GM18868 (cell line): ENCODE data around the gene SLC22A6.

Source experiments
- ATAC-seq: cut with Tn5 transposase; IDR thresholded peaks from one replicate; pipeline ENCODE4 v1.9.1; 2021; ENCODE audit warnings: mild to moderate bottlenecking, moderate library complexity; ENCODE audit not compliant: unreplicated experiment

SLC22A6 gene

DNA sequence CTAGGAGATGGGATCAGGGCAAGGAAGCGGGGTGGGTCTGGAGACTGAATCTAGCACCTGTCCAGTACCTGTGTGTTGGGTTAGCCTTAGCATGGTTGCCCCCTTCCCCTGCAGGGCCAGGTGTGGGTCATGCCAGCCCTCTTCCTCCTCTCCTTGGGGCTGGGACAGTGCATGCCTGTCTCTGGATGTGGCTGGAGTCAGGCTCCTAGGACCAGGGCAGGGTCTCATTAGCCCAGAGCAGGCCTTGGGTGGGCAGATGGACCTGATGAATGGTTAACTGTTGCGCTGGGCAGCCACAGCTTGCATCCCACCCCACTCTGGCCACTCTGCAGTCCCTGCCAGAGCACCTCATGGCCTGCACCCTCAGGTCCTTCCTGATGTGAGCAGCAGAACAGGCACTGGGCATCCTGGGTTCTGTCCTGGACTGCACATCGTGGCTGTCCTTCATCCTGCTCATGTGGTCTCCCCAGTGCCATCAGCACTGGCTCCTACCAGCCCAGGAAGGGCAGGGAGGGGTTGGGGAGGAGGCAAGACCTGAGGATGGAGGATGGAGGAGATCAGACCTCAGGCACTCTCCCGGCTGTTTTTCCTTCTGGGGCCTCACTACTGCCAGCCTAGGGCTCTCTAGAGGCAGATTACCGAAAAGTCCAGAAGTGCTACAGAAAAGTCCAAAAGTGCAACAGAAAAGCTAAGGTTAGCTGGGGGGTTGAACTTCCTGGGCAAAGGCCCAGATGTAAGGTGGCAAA lies 50.8 kb downstream of the SLC22A6 start:
- no peak for ATAC-seq

DNA sequence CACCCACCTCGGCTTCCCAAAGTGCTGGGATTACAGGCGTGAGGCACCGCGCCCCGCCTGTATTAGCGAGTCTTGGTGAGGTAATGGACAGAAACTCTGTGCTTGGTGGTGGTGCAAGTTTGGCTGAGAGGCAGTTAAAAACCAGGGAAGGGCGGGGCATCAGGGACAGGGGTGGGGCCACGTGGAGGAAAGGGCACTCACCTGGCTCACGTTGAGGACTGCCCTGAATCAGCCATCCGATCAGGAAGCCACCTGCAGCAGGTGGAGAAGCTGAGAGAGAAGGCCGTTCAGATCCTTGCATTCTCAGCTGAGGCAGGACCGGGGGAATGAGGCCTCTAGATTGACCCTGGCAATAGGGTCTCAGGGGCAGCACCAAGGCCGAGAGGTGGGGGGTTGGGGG lies 51.5 kb downstream of the SLC22A6 start:
- no peak for ATAC-seq

DNA sequence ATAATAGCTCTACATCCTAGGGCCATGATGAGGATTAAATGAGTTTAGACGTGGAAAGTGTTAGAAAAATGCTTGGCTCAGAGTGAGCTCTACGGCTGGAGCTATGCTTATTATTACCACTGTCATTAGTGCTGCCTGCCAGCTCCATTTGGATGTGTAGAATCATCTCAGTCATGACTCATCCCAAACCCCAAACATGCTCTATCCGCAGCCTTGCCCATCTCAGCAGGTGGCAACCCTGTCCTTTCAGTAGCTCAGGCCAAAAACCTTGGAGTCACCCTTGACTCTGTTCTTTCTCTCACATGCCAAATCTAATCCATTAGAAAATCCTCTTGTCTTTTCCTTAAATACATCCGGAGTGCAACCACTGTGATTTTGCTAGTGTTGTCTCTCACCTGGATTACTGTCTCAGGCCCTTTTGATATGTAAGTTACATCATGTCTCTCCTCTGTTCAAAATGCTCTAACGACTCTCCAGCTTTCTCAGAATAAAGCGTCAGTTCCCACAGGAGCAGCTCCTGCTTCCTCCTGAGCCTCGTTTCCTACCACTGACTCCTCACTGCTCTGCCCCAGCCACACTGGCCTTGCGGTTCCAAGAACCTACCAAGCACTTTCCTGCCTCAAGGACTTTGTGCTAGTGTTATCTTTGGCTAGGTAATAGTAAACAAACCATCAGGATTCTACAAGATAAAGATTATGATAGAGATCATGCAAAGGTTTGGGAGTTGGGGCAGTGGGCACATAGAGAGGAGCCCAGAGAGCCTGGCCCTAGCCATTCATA lies 53.1 kb downstream of the SLC22A6 start:
- ATAC-seq, result no peak

- ATAC-seq, result no peak
Observed at GRCh38 chr11:62930666-62931065, 54.1 kb downstream of the SLC22A6 start.

- no peak for ATAC-seq
Observed at GRCh38 chr11:62930157-62930556, 54.6 kb downstream of the SLC22A6 start.

DNA sequence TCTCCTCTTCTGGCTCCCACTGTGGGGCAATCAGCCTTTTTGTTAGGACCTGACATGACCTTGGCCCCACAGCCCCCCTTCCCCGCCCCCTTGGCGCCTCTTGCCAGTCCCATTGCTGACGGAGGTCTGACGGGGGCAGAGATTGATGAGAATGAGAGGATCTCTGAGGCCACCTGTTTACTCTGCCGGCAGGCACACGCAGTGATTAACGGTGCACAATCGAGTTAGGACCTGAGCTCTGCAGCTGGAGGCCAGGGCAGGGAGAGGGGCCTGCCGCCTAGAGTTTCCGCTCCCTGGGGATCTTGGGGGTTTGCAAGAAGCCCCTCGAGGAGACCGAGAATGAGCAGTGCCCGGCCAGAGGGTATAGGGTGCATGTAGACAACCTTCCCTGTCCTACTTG lies 56.8 kb downstream of the SLC22A6 start:
- ATAC-seq, result no peak

GRCh38 chr11:62926680-62927455 lies 57.9 kb downstream of the SLC22A6 start:
- no peak for ATAC-seq
